ENCODE data around the gene SPTBN4.
"Not testable (repeated sequence)": the region's sequence is repeated elsewhere in the genome, so short reads cannot be mapped to it uniquely, and the experiment has no call there.

Gene SPTBN4

GRCh38 chr19:40499320-40499719 is 32.5 kb downstream of the SPTBN4 start:
- no peak for DNase-seq
- in situ Hi-C loops (cut with MboI; ENCODE audit: low pct_unique_long_range_greater_than_20kb, low sequenced_read_pairs), result no loop called here

- in situ Hi-C loops (cut with MboI; ENCODE audit: low pct_unique_long_range_greater_than_20kb, low sequenced_read_pairs); DNase-seq: not testable (repeated sequence)
Measured at GRCh38 chr19:40500678-40501530, 34.1 kb downstream of the SPTBN4 start.

GRCh38 chr19:40501599-40501998 is 34.8 kb downstream of the SPTBN4 start:
- no peak for DNase-seq
- in situ Hi-C loops (cut with MboI; ENCODE audit: low pct_unique_long_range_greater_than_20kb, low sequenced_read_pairs), result no loop called here

GRCh38 chr19:40502081-40502480 is 35.3 kb downstream of the SPTBN4 start:
- in situ Hi-C loops (cut with MboI; ENCODE audit: low pct_unique_long_range_greater_than_20kb, low sequenced_read_pairs), result no loop called here
- DNase-seq, result no peak

GRCh38 chr19:40502647-40503319 is 36.0 kb downstream of the SPTBN4 start:
- DNase-seq, result no peak
- in situ Hi-C loops (cut with MboI; ENCODE audit: low pct_unique_long_range_greater_than_20kb, low sequenced_read_pairs), result no loop called here

GRCh38 chr19:40503320-40503695 is 36.5 kb downstream of the SPTBN4 start:
- no peak for DNase-seq

GRCh38 chr19:40506099-40506498 is 39.3 kb downstream of the SPTBN4 start:
- in situ Hi-C loops (cut with MboI; ENCODE audit: low pct_unique_long_range_greater_than_20kb, low sequenced_read_pairs), result no loop called here
- DNase-seq, result no peak

More at GRCh38 chr19:40503320-40503695, 36.5 kb downstream of the SPTBN4 start:
- in situ Hi-C loops (cut with MboI; ENCODE audit: low pct_unique_long_range_greater_than_20kb, low sequenced_read_pairs), result no loop called here

GRCh38 chr19:40507892-40508291 is 41.1 kb downstream of the SPTBN4 start:
- DNase-seq, result no peak
- in situ Hi-C loops (cut with MboI; ENCODE audit: low pct_unique_long_range_greater_than_20kb, low sequenced_read_pairs), result no loop called here

GRCh38 chr19:40508739-40509260 is 42.0 kb downstream of the SPTBN4 start:
- DNase-seq, result no peak
- in situ Hi-C loops (cut with MboI; ENCODE audit: low pct_unique_long_range_greater_than_20kb, low sequenced_read_pairs), result no loop called here

GRCh38 chr19:40510526-40511115 is 43.8 kb downstream of the SPTBN4 start:
- in situ Hi-C loops (cut with MboI; ENCODE audit: low pct_unique_long_range_greater_than_20kb, low sequenced_read_pairs), result no loop called here
- no peak for DNase-seq

GRCh38 chr19:40511487-40511886 is 44.7 kb downstream of the SPTBN4 start:
- in situ Hi-C loops (cut with MboI; ENCODE audit: low pct_unique_long_range_greater_than_20kb, low sequenced_read_pairs), result no loop called here
- no peak for DNase-seq

GRCh38 chr19:40512110-40512472 is 45.3 kb downstream of the SPTBN4 start:
- in situ Hi-C loops (cut with MboI; ENCODE audit: low pct_unique_long_range_greater_than_20kb, low sequenced_read_pairs), result no loop called here
- DNase-seq, result no peak

- in situ Hi-C loops (cut with MboI; ENCODE audit: low pct_unique_long_range_greater_than_20kb, low sequenced_read_pairs), result no loop called here
- no peak for DNase-seq
Measured at GRCh38 chr19:40512473-40513344, 45.9 kb downstream of the SPTBN4 start.

- DNase-seq, result no peak
- in situ Hi-C loops (cut with MboI; ENCODE audit: low pct_unique_long_range_greater_than_20kb, low sequenced_read_pairs), result no loop called here
Measured at GRCh38 chr19:40513345-40513678, 46.5 kb downstream of the SPTBN4 start.

GRCh38 chr19:40513741-40514315 is 47.0 kb downstream of the SPTBN4 start:
- no peak for DNase-seq
- in situ Hi-C loops (cut with MboI; ENCODE audit: low pct_unique_long_range_greater_than_20kb, low sequenced_read_pairs), result no loop called here

GRCh38 chr19:40517248-40517647 is 50.4 kb downstream of the SPTBN4 start:
- DNase-seq, result no peak
- in situ Hi-C loops (cut with MboI; ENCODE audit: low pct_unique_long_range_greater_than_20kb, low sequenced_read_pairs), result no loop called here

GRCh38 chr19:40519352-40520322 is 52.8 kb downstream of the SPTBN4 start:
- in situ Hi-C loops (cut with MboI; ENCODE audit: low pct_unique_long_range_greater_than_20kb, low sequenced_read_pairs), result no loop called here
- no peak for DNase-seq

- in situ Hi-C loops (cut with MboI; ENCODE audit: low pct_unique_long_range_greater_than_20kb, low sequenced_read_pairs), result no loop called here
- DNase-seq, result peak; percentile 44
Measured at GRCh38 chr19:40521276-40521675, 54.5 kb downstream of the SPTBN4 start.
